K562 (cell line): ENCODE data around the gene FASTK. TPM values are rescaled to one million over a fixed set of nuclear protein-coding genes. Genes with fewer than 3 reads are reported as not detected.

Experiments used
- ADNP ChIP-seq: fragments of 200-800 bp; sonication (Bioruptor generic); IDR thresholded peaks from 2 replicates; pipeline ENCODE4 v1.6.1; 2016; ENCODE audit warnings: missing genetic modification characterization, missing compliant biosample characterization
- E2F3 ChIP-seq: fragments of 250-450 bp; sonication (Bioruptor Pico); IDR thresholded peaks from 2 replicates; pipeline ENCODE4 v1.4.0; 2020; ENCODE audit warnings: mild to moderate bottlenecking
- ELF1 ChIP-seq: fragments of 200-800 bp; sonication (Bioruptor generic); IDR thresholded peaks from 2 replicates; pipeline ENCODE4 v1.6.1; 2016; ENCODE audit warnings: missing genetic modification characterization, missing compliant biosample characterization
- HNRNPUL1 ChIP-seq: fragments of 200-400 bp; formaldehyde crosslinking; IDR thresholded peaks from 2 replicates; pipeline ENCODE4 v1.6.1; 2017; ENCODE audit warnings: low read length
- MAFG ChIP-seq: fragments of 450-650 bp; conservative IDR thresholded peaks from 2 replicates; pipeline ENCODE4 v1.6.1; 2016; ENCODE audit warnings: missing genetic modification characterization, missing compliant biosample characterization
- MAZ ChIP-seq, 2 experiments: fragments of 450-650 bp in 1 of 2; sonication (generic) in 1 of 2; formaldehyde crosslinking; IDR thresholded peaks in 1 of 2; conservative IDR thresholded peaks in 1 of 2; 2 replicates each; pipeline versions ENCODE4 v1.4.0 to v1.5.0; 2020; ENCODE audit warnings: mild to moderate bottlenecking in 1 of 2, missing genetic modification reagents in 1 of 2
- MEIS2 ChIP-seq: fragments of 450-650 bp; IDR thresholded peaks from 2 replicates; pipeline ENCODE4 v1.6.1; 2014; ENCODE audit warnings: mild to moderate bottlenecking; ENCODE audit not compliant: partially characterized antibody
- RCOR1 ChIP-seq, 2 experiments: IDR thresholded peaks; 2 replicates each; pipeline ENCODE4 v1.6.1; 2012; ENCODE audit warnings: low read depth in 2 of 2, low read length in 2 of 2, borderline replicate concordance in 1 of 2, improper control_type of control experiment in 1 of 2
- STAG1 ChIP-seq: sonication (generic); formaldehyde crosslinking; IDR thresholded peaks from 2 replicates; pipeline ENCODE4 v1.5.0; 2020; ENCODE audit warnings: missing genetic modification reagents, borderline replicate concordance
- TAL1 ChIP-seq: fragments of 450-650 bp; IDR thresholded peaks from 2 replicates; pipeline ENCODE4 v1.6.1; 2016; ENCODE audit warnings: mild to moderate bottlenecking
- TCFL5 ChIP-seq: fragments of 250-450 bp; sonication (Bioruptor Pico); conservative IDR thresholded peaks from 2 replicates; pipeline ENCODE4 v1.6.1; 2021; ENCODE audit warnings: mild to moderate bottlenecking, moderate library complexity, matching md5 sums
- U2AF2 ChIP-seq: fragments of 200-400 bp; formaldehyde crosslinking; optimal IDR thresholded peaks from 2 replicates; pipeline ENCODE3; 2017; ENCODE audit warnings: low read depth, mild to moderate bottlenecking, low read length
- ZNF253 ChIP-seq: fragments of 250-450 bp; sonication (Bioruptor Pico); conservative IDR thresholded peaks from 2 replicates; pipeline ENCODE4 v1.6.1; 2021; ENCODE audit warnings: mild to moderate bottlenecking
- ZNF263 ChIP-seq: sonication (generic); formaldehyde crosslinking; IDR thresholded peaks from 2 replicates; pipeline ENCODE4 v1.8.0; 2022; ENCODE audit warnings: mild to moderate bottlenecking, missing genetic modification reagents, borderline replicate concordance
- ZNF431 ChIP-seq: sonication (generic); formaldehyde crosslinking; IDR thresholded peaks from 2 replicates; pipeline ENCODE4 v1.8.0; 2022; ENCODE audit warnings: mild to moderate bottlenecking, missing genetic modification reagents
- ZNF707 ChIP-seq: fragments of 250-450 bp; sonication (Bioruptor Pico); conservative IDR thresholded peaks from 2 replicates; pipeline ENCODE4 v1.8.0; 2022; ENCODE audit warnings: inconsistent platforms, mild to moderate bottlenecking, moderate library complexity
- polyA plus RNA-seq, 8 experiments: library from polyadenylated mRNA; depleted of rRNA in 4 of 8; stranded (reverse) in 5 of 8; unstranded in 3 of 8; fragments of >200 nt; fragmentation: Nextera tagmentation in 2 of 8; fragmentation: Illumina TruSeq in 1 of 8; extraction: Ambion mirVana in 2 of 8; extraction: Trizol in 1 of 8; gene quantifications; 2 replicates each; pipeline versions ENCODE4 v1.2.1 to v1.2.3, GENCODE V29; 2011 to 2014; ENCODE audit warnings: inconsistent platforms in 1 of 8, missing spikeins in 1 of 8
- total RNA-seq, 7 experiments: library from RNA; depleted of rRNA in 6 of 7; stranded (reverse); fragments of >200 nt in 6 of 7; fragmentation: Illumina TruSeq in 2 of 7; extraction: Trizol in 2 of 7; gene quantifications; 2 replicates each; pipeline versions ENCODE4 v1.2.1 to v1.2.3, GENCODE V29; 2011 to 2021; ENCODE audit warnings: low replicate concordance in 1 of 7
- TF ChIP-seq, protein P1 (sequence below): IDR thresholded peaks from 3 replicates; pipeline ENCODE4 v1.6.1; 2011; ENCODE audit warnings: borderline replicate concordance, mild to moderate bottlenecking, moderate library complexity; ENCODE audit not compliant: insufficient read length; ENCODE audit errors: extremely low read depth
- TF ChIP-seq, protein P2 (sequence below), 2 experiments: fragments of 450-650 bp in 1 of 2; sonication (generic) in 1 of 2; formaldehyde crosslinking in 1 of 2; IDR thresholded peaks in 1 of 2; conservative IDR thresholded peaks in 1 of 2; 2 replicates each; pipeline versions ENCODE4 v1.6.1 to v1.8.1; 2016 to 2023; ENCODE audit warnings: mild to moderate bottlenecking in 2 of 2, moderate library complexity in 2 of 2, inconsistent platforms in 1 of 2, missing genetic modification reagents in 1 of 2
- TF ChIP-seq, protein P3 (sequence below): fragments of 450-650 bp; formaldehyde crosslinking; IDR thresholded peaks from 2 replicates; pipeline ENCODE4 v1.4.0; 2020; ENCODE audit warnings: mild to moderate bottlenecking, moderate library complexity
- TF ChIP-seq, protein P4 (sequence below): sonication (generic); formaldehyde crosslinking; IDR thresholded peaks from 2 replicates; pipeline ENCODE4 v1.8.0; 2022; ENCODE audit warnings: missing genetic modification reagents, mild to moderate bottlenecking, borderline replicate concordance

Gene FASTK
- total and polyA plus RNA-seq, 9 of the 15 experiments (the other 6 are each of a cell fraction or from before 2014, with no cell fraction given) = 0.51 to 150 (median 48.2) TPM

DNA sequence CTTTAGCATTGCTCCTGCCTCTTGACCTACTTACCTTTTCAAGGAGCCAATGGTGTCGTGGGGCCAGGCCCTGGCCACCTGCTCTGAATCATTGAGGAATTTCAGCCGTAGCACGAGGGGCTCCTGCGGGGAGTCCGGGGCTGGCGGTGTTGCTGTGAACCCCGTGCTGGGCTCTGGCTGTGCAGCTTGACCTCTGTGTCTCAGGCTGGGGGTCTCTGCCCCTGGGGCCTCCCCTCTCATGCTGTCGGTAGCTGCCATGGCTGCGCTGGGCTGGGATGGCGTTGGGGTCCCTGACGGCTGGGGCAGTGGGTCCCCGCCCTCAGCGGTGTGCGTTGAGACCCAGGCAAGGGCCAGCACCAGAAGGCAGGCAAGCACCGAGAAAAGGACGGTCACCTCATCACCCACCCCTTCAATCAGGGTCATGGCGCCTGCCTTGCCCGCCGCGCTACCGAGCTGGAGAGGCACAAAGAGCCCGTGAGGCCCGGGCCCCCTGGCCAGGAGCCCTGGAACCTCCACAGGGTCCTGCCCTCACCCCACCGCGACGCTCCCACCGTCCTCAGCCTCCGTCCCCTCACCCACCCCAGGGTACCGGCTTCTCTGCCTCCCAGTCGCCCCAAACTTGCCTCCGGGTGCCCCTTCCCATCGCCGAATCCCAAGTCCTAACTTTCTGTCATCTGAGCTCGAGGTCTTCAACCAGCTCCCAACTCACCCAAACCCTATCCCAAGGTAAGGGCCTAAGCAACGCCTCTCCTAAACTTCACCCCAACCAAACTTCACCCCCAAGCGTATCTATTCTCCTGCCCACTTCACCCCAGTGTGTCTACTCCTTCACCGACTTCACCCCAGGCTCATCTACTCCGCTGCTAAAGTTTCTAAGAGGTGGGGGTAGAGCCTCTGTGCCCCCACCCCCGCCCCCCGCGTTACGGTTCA lies 1.8 kb upstream of the FASTK start (continued):
- no peak for TF ChIP-seq ADNP (tag)
- no peak; a peak in 3 of 4 replicates for TF ChIP-seq MAZ (CRISPR knock-in tag; conservative IDR thresholded peaks at IDR 0.05 in 1 of 2, IDR thresholded peaks at IDR 0.05 in 1 of 2)
- TF ChIP-seq ZNF431 (CRISPR knock-in tag) = no peak
- TF ChIP-seq, protein P1, sequence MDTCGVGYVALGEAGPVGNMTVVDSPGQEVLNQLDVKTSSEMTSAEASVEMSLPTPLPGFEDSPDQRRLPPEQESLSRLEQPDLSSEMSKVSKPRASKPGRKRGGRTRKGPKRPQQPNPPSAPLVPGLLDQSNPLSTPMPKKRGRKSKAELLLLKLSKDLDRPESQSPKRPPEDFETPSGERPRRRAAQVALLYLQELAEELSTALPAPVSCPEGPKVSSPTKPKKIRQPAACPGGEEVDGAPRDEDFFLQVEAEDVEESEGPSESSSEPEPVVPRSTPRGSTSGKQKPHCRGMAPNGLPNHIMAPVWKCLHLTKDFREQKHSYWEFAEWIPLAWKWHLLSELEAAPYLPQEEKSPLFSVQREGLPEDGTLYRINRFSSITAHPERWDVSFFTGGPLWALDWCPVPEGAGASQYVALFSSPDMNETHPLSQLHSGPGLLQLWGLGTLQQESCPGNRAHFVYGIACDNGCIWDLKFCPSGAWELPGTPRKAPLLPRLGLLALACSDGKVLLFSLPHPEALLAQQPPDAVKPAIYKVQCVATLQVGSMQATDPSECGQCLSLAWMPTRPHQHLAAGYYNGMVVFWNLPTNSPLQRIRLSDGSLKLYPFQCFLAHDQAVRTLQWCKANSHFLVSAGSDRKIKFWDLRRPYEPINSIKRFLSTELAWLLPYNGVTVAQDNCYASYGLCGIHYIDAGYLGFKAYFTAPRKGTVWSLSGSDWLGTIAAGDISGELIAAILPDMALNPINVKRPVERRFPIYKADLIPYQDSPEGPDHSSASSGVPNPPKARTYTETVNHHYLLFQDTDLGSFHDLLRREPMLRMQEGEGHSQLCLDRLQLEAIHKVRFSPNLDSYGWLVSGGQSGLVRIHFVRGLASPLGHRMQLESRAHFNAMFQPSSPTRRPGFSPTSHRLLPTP = no peak
- no peak for TF ChIP-seq ZNF253 (CRISPR knock-in tag)
- no peak for TF ChIP-seq HNRNPUL1
- TF ChIP-seq TAL1 = no peak
- TF ChIP-seq TCFL5 = no peak
- TF ChIP-seq E2F3 (CRISPR knock-in tag) = no peak
- no peak for TF ChIP-seq STAG1 (CRISPR knock-in tag)
- no peak for TF ChIP-seq ZNF707 (CRISPR knock-in tag)
- TF ChIP-seq, protein P2, sequence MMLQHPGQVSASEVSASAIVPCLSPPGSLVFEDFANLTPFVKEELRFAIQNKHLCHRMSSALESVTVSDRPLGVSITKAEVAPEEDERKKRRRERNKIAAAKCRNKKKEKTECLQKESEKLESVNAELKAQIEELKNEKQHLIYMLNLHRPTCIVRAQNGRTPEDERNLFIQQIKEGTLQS (IDR thresholded peaks at IDR 0.05) = no peak
- TF ChIP-seq, protein P2 (CRISPR knock-in tag; conservative IDR thresholded peaks at IDR 0.05) = no peak
- TF ChIP-seq MAFG = no peak
- no peak for TF ChIP-seq MEIS2
- TF ChIP-seq RCOR1 (IDR thresholded peaks at IDR 0.05; ENCODE audit: borderline replicate concordance in 1 of 2, low read depth in 2 of 2, low read length in 2 of 2) = 0 out of 4 replicates have a peak, but pooled peaks of 1 of the 2 experiments have one; percentile 5
- no peak for TF ChIP-seq ZNF263
- no peak for TF ChIP-seq U2AF2
- TF ChIP-seq, protein P3, sequence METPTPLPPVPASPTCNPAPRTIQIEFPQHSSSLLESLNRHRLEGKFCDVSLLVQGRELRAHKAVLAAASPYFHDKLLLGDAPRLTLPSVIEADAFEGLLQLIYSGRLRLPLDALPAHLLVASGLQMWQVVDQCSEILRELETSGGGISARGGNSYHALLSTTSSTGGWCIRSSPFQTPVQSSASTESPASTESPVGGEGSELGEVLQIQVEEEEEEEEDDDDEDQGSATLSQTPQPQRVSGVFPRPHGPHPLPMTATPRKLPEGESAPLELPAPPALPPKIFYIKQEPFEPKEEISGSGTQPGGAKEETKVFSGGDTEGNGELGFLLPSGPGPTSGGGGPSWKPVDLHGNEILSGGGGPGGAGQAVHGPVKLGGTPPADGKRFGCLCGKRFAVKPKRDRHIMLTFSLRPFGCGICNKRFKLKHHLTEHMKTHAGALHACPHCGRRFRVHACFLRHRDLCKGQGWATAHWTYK (CRISPR knock-in tag) = 0 out of 2 replicates have a peak, but pooled peaks have one; percentile 18
- TF ChIP-seq, protein P4, sequence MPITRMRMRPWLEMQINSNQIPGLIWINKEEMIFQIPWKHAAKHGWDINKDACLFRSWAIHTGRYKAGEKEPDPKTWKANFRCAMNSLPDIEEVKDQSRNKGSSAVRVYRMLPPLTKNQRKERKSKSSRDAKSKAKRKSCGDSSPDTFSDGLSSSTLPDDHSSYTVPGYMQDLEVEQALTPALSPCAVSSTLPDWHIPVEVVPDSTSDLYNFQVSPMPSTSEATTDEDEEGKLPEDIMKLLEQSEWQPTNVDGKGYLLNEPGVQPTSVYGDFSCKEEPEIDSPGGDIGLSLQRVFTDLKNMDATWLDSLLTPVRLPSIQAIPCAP (CRISPR knock-in tag) = no peak
- TF ChIP-seq ELF1 (tag) = no peak
